LNCAP (cell line): ENCODE measurements around the gene CBLB.

ENCODE experiments used
- CTCF ChIP-seq: fragments of 450-650 bp; IDR thresholded peaks from 2 replicates; pipeline ENCODE4 v1.5.1; 2017; ENCODE audit warnings: mild to moderate bottlenecking

The CBLB gene

GRCh38 chr3:105767776-105768175, 101.0 kb downstream of the CBLB start:
- no peak for TF ChIP-seq CTCF

GRCh38 chr3:105767216-105767615, 101.6 kb downstream of the CBLB start:
- TF ChIP-seq CTCF: no peak

GRCh38 chr3:105765308-105765639, 103.5 kb downstream of the CBLB start:
- TF ChIP-seq CTCF: no peak

- TF ChIP-seq CTCF: no peak
Measured at GRCh38 chr3:105764378-105765307, 104.2 kb downstream of the CBLB start.

- TF ChIP-seq CTCF: no peak
Measured at GRCh38 chr3:105763659-105764036, 105.2 kb downstream of the CBLB start.

- TF ChIP-seq CTCF: no peak
Measured at GRCh38 chr3:105762749-105763658, 105.8 kb downstream of the CBLB start.

- TF ChIP-seq CTCF: no peak
Measured at GRCh38 chr3:105759442-105760078, 109.3 kb downstream of the CBLB start.
